MCF 10A (cell line): ENCODE data around the gene MOK. TPM values are rescaled to one million over a fixed set of nuclear protein-coding genes. Genes with fewer than 3 reads are reported as not detected.
"Not testable (repeated sequence)": the region's sequence is repeated elsewhere in the genome, so short reads cannot be mapped to it uniquely, and the experiment has no call there.

Experiments
- BruUV-seq: library from RNA; stranded (reverse); fragments of 400-500 nt; replicated peaks from 2 replicates; lab custom pipeline; 2021; lab: Mats Ljungman, UMichigan
- CTCF ChIA-PET: fragments of 300-600 bp; sonication (Branson Sonifier 250); formaldehyde crosslinking; extraction: SDS; loops from one replicate; lab custom pipeline; 2021; ENCODE audit warnings: antibody characterized with exemption, inconsistent platforms; lab: Yijun Ruan, JAX
- POLR2A ChIA-PET: fragments of 300-600, 350-650 bp; sonication (Branson Sonifier 250); formaldehyde crosslinking; extraction: SDS; loops from one replicate; lab custom pipeline; 2020; ENCODE audit warnings: antibody characterized with exemption, inconsistent platforms; lab: Yijun Ruan, JAX
- DNase-seq: peaks from one replicate; pipeline ENCODE4 v3.0.0-alpha.2; 2018; ENCODE audit not compliant: unreplicated experiment
- H3K27ac Mint-ChIP-seq: one replicate; pipeline ENCODE4 v1.8.0; 2022; ENCODE audit warnings: mild to moderate bottlenecking, low read depth, mixed read lengths; ENCODE audit not compliant: unreplicated experiment
- H3K27me3 Mint-ChIP-seq: one replicate; pipeline ENCODE4 v1.8.0; 2022; ENCODE audit warnings: mixed read lengths; ENCODE audit not compliant: insufficient read depth, unreplicated experiment
- H3K36me3 Mint-ChIP-seq: one replicate; pipeline ENCODE4 v1.8.0; 2022; ENCODE audit warnings: mild to moderate bottlenecking, moderate library complexity, mixed read lengths; ENCODE audit not compliant: insufficient read depth, unreplicated experiment
- H3K4me1 Mint-ChIP-seq: one replicate; pipeline ENCODE4 v1.8.0; 2022; ENCODE audit warnings: mixed read lengths; ENCODE audit not compliant: insufficient read depth, unreplicated experiment
- H3K4me3 Mint-ChIP-seq: one replicate; pipeline ENCODE4 v1.8.0; 2022; ENCODE audit warnings: mild to moderate bottlenecking, moderate library complexity, mixed read lengths; ENCODE audit not compliant: unreplicated experiment
- H3K9me3 Mint-ChIP-seq: one replicate; pipeline ENCODE4 v1.8.0; 2022; ENCODE audit warnings: mixed read lengths; ENCODE audit not compliant: unreplicated experiment
- intact Hi-C: fragments of 100-400 bp; cut with micrococcal nuclease; formaldehyde crosslinking; loops from 2 replicates; pipeline ENCODE4 v1.14.1; 2022
- total RNA-seq: library from RNA; stranded (reverse); gene quantifications from 2 replicates; pipeline ENCODE4 v1.2.3, GENCODE V29; 2022
- TF ChIP-seq, protein P1 (sequence below): fragments of 200-600 bp; IDR thresholded peaks from one replicate; pipeline ENCODE4 v1.8.0; 2022; ENCODE audit warnings: antibody characterized with exemption, mild to moderate bottlenecking; ENCODE audit not compliant: unreplicated experiment

Gene MOK
- total RNA-seq, 1 experiment from 2014 or later: 98.9 TPM

GRCh38 chr14:102246071-102246470, 58.9 kb downstream of the MOK start:
- no peaks in the 10 kb centered on the region for H3K9me3 Mint-ChIP-seq
- no peaks in the 10 kb centered on the region for H3K4me1 Mint-ChIP-seq
- H3K36me3 Mint-ChIP-seq: no peaks in the 10 kb centered on the region
- no peaks in the 10 kb centered on the region for H3K27me3 Mint-ChIP-seq
- intact Hi-C loops: no loop called here
- BruUV-seq: no TSS peak
- no peak overlapping the region for H3K27ac Mint-ChIP-seq
- TF ChIP-seq, protein P1, sequence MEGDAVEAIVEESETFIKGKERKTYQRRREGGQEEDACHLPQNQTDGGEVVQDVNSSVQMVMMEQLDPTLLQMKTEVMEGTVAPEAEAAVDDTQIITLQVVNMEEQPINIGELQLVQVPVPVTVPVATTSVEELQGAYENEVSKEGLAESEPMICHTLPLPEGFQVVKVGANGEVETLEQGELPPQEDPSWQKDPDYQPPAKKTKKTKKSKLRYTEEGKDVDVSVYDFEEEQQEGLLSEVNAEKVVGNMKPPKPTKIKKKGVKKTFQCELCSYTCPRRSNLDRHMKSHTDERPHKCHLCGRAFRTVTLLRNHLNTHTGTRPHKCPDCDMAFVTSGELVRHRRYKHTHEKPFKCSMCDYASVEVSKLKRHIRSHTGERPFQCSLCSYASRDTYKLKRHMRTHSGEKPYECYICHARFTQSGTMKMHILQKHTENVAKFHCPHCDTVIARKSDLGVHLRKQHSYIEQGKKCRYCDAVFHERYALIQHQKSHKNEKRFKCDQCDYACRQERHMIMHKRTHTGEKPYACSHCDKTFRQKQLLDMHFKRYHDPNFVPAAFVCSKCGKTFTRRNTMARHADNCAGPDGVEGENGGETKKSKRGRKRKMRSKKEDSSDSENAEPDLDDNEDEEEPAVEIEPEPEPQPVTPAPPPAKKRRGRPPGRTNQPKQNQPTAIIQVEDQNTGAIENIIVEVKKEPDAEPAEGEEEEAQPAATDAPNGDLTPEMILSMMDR: no peak
- no peak for DNase-seq
- no peak overlapping the region for H3K4me3 Mint-ChIP-seq
- CTCF ChIA-PET: no interaction called here
- POLR2A ChIA-PET: interaction anchor here (0.6 kb wide), 1 partner anchor 230 kb away, joined by 3 read pairs; no protein-coding TSS in a partner anchor

DNA sequence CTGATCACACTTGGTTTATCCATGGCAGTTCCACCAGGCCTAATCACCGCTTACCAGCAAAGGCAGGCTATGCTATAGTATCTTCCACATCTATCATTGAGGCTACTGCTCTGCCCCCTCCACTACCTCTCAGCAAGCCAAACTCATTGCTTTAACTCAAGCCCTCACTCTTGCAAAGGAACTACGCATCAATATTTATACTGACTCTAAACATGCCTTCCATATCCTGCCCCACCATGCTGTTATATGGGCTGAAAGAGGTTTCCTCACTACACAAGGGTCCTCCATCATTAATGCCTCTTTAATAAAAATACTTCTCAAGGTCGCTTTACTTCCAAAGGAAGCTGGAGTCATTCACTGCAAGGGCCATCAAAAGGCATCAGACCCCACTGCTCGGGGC, 61.2 kb downstream of the MOK start:
- H3K36me3 Mint-ChIP-seq, POLR2A ChIA-PET, H3K27ac Mint-ChIP-seq, H3K4me3 Mint-ChIP-seq, H3K9me3 Mint-ChIP-seq, DNase-seq, BruUV-seq, CTCF ChIA-PET, intact Hi-C loops, H3K27me3 Mint-ChIP-seq, H3K4me1 Mint-ChIP-seq: not testable (repeated sequence)

DNA sequence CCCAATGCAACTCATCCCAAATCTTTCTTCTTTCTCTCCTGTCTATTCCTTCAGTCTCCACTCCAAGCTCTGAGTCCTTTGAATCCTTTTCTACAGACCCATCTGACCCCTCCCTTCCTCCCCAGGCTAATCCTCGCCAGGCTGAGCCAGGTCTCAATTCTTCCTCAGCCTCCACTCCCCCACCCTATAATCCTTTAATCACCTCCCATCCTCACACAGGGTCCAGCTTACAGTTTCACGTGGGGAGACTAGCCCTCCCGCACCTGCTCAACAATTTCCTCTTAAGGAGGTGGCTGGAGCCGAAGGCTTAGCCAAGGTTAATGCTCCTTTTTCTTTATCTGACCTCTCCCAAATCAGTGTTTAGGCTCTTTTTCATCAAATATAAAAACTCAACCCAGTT, 63.8 kb downstream of the MOK start:
- intact Hi-C loops: no loop called here
- H3K36me3 Mint-ChIP-seq: peaks cover 7% of the 10 kb centered on the region
- H3K4me3 Mint-ChIP-seq: no peak overlapping the region
- TF ChIP-seq, protein P1: no peak
- H3K27ac Mint-ChIP-seq: no peak overlapping the region
- no peaks in the 10 kb centered on the region for H3K4me1 Mint-ChIP-seq
- H3K27me3 Mint-ChIP-seq: no peaks in the 10 kb centered on the region
- ChIA-PET POLR2A (interaction anchor here (0.8 kb wide), 1 partner anchor 86 kb away, joined by 3 read pairs; no protein-coding TSS in a partner anchor), CTCF (no interaction called here)
- no peaks in the 10 kb centered on the region for H3K9me3 Mint-ChIP-seq
- DNase-seq: no peak
- no TSS peak for BruUV-seq

GRCh38 chr14:102240481-102240880, 64.5 kb downstream of the MOK start:
- intact Hi-C loops, CTCF ChIA-PET: not testable (repeated sequence)
- POLR2A ChIA-PET: interaction anchor here (0.8 kb wide), 1 partner anchor 85 kb away, joined by 3 read pairs; no protein-coding TSS in a partner anchor

GRCh38 chr14:102239231-102239630, 65.7 kb downstream of the MOK start:
- no peak for DNase-seq
- no peaks in the 10 kb centered on the region for H3K9me3 Mint-ChIP-seq
- CTCF ChIA-PET: interaction anchor here (1.5 kb wide), 1 partner anchor 75 kb away, joined by 5 read pairs; no protein-coding TSS in a partner anchor
- H3K36me3 Mint-ChIP-seq: peaks cover 7% of the 10 kb centered on the region
- H3K4me1 Mint-ChIP-seq: no peaks in the 10 kb centered on the region
- intact Hi-C loops: no loop called here
- TF ChIP-seq, protein P1: no peak
- H3K27me3 Mint-ChIP-seq: no peaks in the 10 kb centered on the region
- no peak overlapping the region for H3K4me3 Mint-ChIP-seq
- no TSS peak for BruUV-seq
- H3K27ac Mint-ChIP-seq: no peak overlapping the region
- POLR2A ChIA-PET: interaction anchor here (1.3 kb wide), 1 partner anchor 78 kb away, joined by 3 read pairs; no protein-coding TSS in a partner anchor

More at GRCh38 chr14:102240481-102240880, 64.5 kb downstream of the MOK start:
- not testable (repeated sequence) for H3K36me3 Mint-ChIP-seq, H3K4me3 Mint-ChIP-seq, H3K27me3 Mint-ChIP-seq, H3K4me1 Mint-ChIP-seq, BruUV-seq, H3K27ac Mint-ChIP-seq, DNase-seq, H3K9me3 Mint-ChIP-seq
